ENCODE data around the gene HDAC9.
"Not testable (repeated sequence)": the region's sequence is repeated elsewhere in the genome, so short reads cannot be mapped to it uniquely, and the experiment has no call there.

Gene HDAC9

GRCh38 chr7:18990700-18991099 is 495.2 kb downstream of the HDAC9 start:
- not testable (repeated sequence) for DNase-seq

- DNase-seq, result no peak
Observed at GRCh38 chr7:18993933-18994668, 498.6 kb downstream of the HDAC9 start.

- DNase-seq, result no peak
Observed at GRCh38 chr7:18995270-18995671, 499.7 kb downstream of the HDAC9 start.

- DNase-seq, result no peak
Observed at GRCh38 chr7:18995811-18996426, 500.4 kb downstream of the HDAC9 start.

GRCh38 chr7:18996583-18996982 is 501.0 kb downstream of the HDAC9 start:
- DNase-seq, result no peak

GRCh38 chr7:18997477-18998150 is 502.1 kb downstream of the HDAC9 start:
- DNase-seq, result no peak

- DNase-seq, result no peak
Observed at GRCh38 chr7:19000410-19000809, 504.9 kb downstream of the HDAC9 start.

- DNase-seq, result no peak
Observed at GRCh38 chr7:19001854-19002253, 506.3 kb downstream of the HDAC9 start.

GRCh38 chr7:19009241-19009935 is 513.8 kb downstream of the HDAC9 start:
- DNase-seq, result no peak

GRCh38 chr7:19009936-19010280 is 514.4 kb downstream of the HDAC9 start:
- DNase-seq, result no peak

- no peak for DNase-seq
Observed at GRCh38 chr7:19011212-19011611, 515.7 kb downstream of the HDAC9 start.

GRCh38 chr7:19015098-19015497 is 519.5 kb downstream of the HDAC9 start:
- no peak for DNase-seq

- no peak for DNase-seq
Observed at GRCh38 chr7:19016140-19016539, 520.6 kb downstream of the HDAC9 start.

GRCh38 chr7:19017374-19017773 is 521.8 kb downstream of the HDAC9 start:
- no peak for DNase-seq

- no peak for DNase-seq
Observed at GRCh38 chr7:19020062-19020461, 524.5 kb downstream of the HDAC9 start.

GRCh38 chr7:19020711-19021110 is 525.2 kb downstream of the HDAC9 start:
- no peak for DNase-seq

- DNase-seq, result no peak
Observed at GRCh38 chr7:19023477-19023876, 527.9 kb downstream of the HDAC9 start.

- DNase-seq, result no peak
Observed at GRCh38 chr7:19024261-19024660, 528.7 kb downstream of the HDAC9 start.

- no peak for DNase-seq
Observed at GRCh38 chr7:19026888-19027287, 531.3 kb downstream of the HDAC9 start.

- no peak for DNase-seq
Observed at GRCh38 chr7:19030281-19030680, 534.7 kb downstream of the HDAC9 start.

GRCh38 chr7:19032942-19033341 is 537.4 kb downstream of the HDAC9 start:
- DNase-seq, result not testable (repeated sequence)

- peak; percentile 13 to 19 for DNase-seq
Observed at GRCh38 chr7:19051767-19052375, 556.3 kb downstream of the HDAC9 start.
